SU-DHL-6 (cell line): ENCODE measurements around the gene ADCY5.

Source experiments
- CTCF ChIP-seq: fragments of 200-600 bp; sonication (generic); IDR thresholded peaks from one replicate; pipeline ENCODE4 v1.5.1; 2017; ENCODE audit warnings: antibody characterized with exemption, mild to moderate bottlenecking, low read length, moderate library complexity; ENCODE audit not compliant: insufficient read depth, poor library complexity, severe bottlenecking
- EZH2phosphoT487 ChIP-seq: fragments of 200-600 bp; sonication (generic), shearing (Covaris generic); conservative IDR thresholded peaks from 2 replicates; pipeline ENCODE4 v1.6.1; 2018; ENCODE audit warnings: mild to moderate bottlenecking, antibody characterized with exemption, low read length, moderate library complexity, mixed read lengths

- TF ChIP-seq CTCF: no peak
- no peak for TF ChIP-seq EZH2phosphoT487
These were observed 157.9 kb downstream of the ADCY5 start for GRCh38 chr3:123290962-123291361.
